Activated CD8-positive, alpha-beta T cell treated with anti-CD3 and anti-CD28 coated beads, Interleukin-2, amount 10 ng/mL, durations not matched to agents 7 days and 5 days (primary cell): Measurements from ENCODE around the gene GSTT2B. TPM values are rescaled to one million over a fixed set of nuclear protein-coding genes. Genes with fewer than 3 reads are reported as not detected.
"Not testable (repeated sequence)": the region's sequence is repeated elsewhere in the genome, so short reads cannot be mapped to it uniquely, and the experiment has no call there.

Source experiments
- ATAC-seq: fragments of 150-1000 bp; cut with Tn5 transposase; one replicate; pipeline ENCODE4 v1.10.0; 2021; ENCODE audit warnings: moderate library complexity
- CTCF ChIA-PET: fragments of 350-600 bp; sonication (Branson Sonifier 250); formaldehyde crosslinking; loops from one replicate; lab custom pipeline; 2021; ENCODE audit warnings: antibody characterized with exemption; lab: Charles Lee
- POLR2A ChIA-PET: fragments of 350-600 bp; sonication (Branson Sonifier 250); formaldehyde crosslinking; loops from one replicate; lab custom pipeline; 2021; ENCODE audit warnings: antibody characterized with exemption; lab: Charles Lee
- DNase-seq: peaks from one replicate; pipeline ENCODE4 v3.0.0-alpha.2; 2020
- H3K27ac Mint-ChIP-seq: one replicate; pipeline ENCODE4 v1.8.0; 2021; ENCODE audit warnings: mild to moderate bottlenecking, mixed read lengths
- H3K27me3 Mint-ChIP-seq: one replicate; pipeline ENCODE4 v1.8.0; 2021; ENCODE audit warnings: low read depth, mixed read lengths
- H3K36me3 Mint-ChIP-seq: one replicate; pipeline ENCODE4 v1.8.0; 2021; ENCODE audit warnings: low read depth, mixed read lengths
- H3K4me1 Mint-ChIP-seq: one replicate; pipeline ENCODE4 v1.8.0; 2021; ENCODE audit warnings: low read depth, mixed read lengths
- H3K4me3 Mint-ChIP-seq: one replicate; pipeline ENCODE4 v1.8.0; 2021; ENCODE audit warnings: mild to moderate bottlenecking, mixed read lengths
- H3K9me3 Mint-ChIP-seq: one replicate; pipeline ENCODE4 v1.8.0; 2022; ENCODE audit warnings: mixed read lengths; ENCODE audit not compliant: insufficient read depth
- total RNA-seq, 2 experiments: library from RNA; stranded (reverse); gene quantifications; one replicate each; pipeline ENCODE4 v1.2.3, GENCODE V29; 2021

Gene GSTT2B
- total RNA-seq, 2 experiments from 2014 or later, result not detected

- H3K4me3 Mint-ChIP-seq, H3K27me3 Mint-ChIP-seq, H3K27ac Mint-ChIP-seq, H3K9me3 Mint-ChIP-seq, DNase-seq, CTCF ChIA-PET, H3K36me3 Mint-ChIP-seq, POLR2A ChIA-PET, H3K4me1 Mint-ChIP-seq: not testable (repeated sequence)
- peak; percentile 46 for ATAC-seq
Observed at GRCh38 chr22:23979557-23980240, 18.7 kb upstream of the GSTT2B start, which contains the start of gene GSTT2. GSTT2 (plus strand) TSS chr22:23980134.

- H3K27me3 Mint-ChIP-seq, H3K36me3 Mint-ChIP-seq, H3K9me3 Mint-ChIP-seq, H3K27ac Mint-ChIP-seq, ATAC-seq, H3K4me1 Mint-ChIP-seq, CTCF ChIA-PET, DNase-seq, POLR2A ChIA-PET, H3K4me3 Mint-ChIP-seq: not testable (repeated sequence)
Observed at GRCh38 chr22:23977304-23977703, 16.3 kb upstream of the GSTT2B start.

GRCh38 chr22:23974836-23975352 lies 13.9 kb upstream of the GSTT2B start:
- DNase-seq, H3K9me3 Mint-ChIP-seq, POLR2A ChIA-PET, CTCF ChIA-PET, H3K4me1 Mint-ChIP-seq, H3K27ac Mint-ChIP-seq, H3K27me3 Mint-ChIP-seq, H3K4me3 Mint-ChIP-seq: not testable (repeated sequence)
- peak; percentile 43 for ATAC-seq
- H3K36me3 Mint-ChIP-seq, result peaks cover 21% of the 10 kb centered on the region

- POLR2A ChIA-PET, H3K4me3 Mint-ChIP-seq, H3K27me3 Mint-ChIP-seq, H3K4me1 Mint-ChIP-seq, H3K27ac Mint-ChIP-seq, H3K9me3 Mint-ChIP-seq, CTCF ChIA-PET, DNase-seq: not testable (repeated sequence)
- peaks cover 27% of the 10 kb centered on the region for H3K36me3 Mint-ChIP-seq
- ATAC-seq, result peak; percentile 99
Observed at GRCh38 chr22:23974345-23974744, 13.3 kb upstream of the GSTT2B start, which contains the start of gene DDT. DDT (minus strand) TSS chr22:23974441; CDS start chr22:23974414, 27 bp downstream.

GRCh38 chr22:23971927-23972326 lies 10.9 kb upstream of the GSTT2B start:
- Mint-ChIP-seq H3K36me3 (peaks cover 31% of the 10 kb centered on the region), H3K4me3 (peak overlapping the region; percentile 28)
- H3K9me3 Mint-ChIP-seq, H3K27me3 Mint-ChIP-seq, DNase-seq, H3K27ac Mint-ChIP-seq, ATAC-seq, CTCF ChIA-PET, POLR2A ChIA-PET, H3K4me1 Mint-ChIP-seq: not testable (repeated sequence)

- no peak overlapping the region for H3K4me3 Mint-ChIP-seq
Observed at GRCh38 chr22:23970816-23971486, 10.0 kb upstream of the GSTT2B start.

GRCh38 chr22:23970201-23970641 lies 9.2 kb upstream of the GSTT2B start:
- Mint-ChIP-seq H3K9me3 (no peaks in the 10 kb centered on the region), H3K27ac (peak overlapping the region; percentile 1), H3K4me1 (peaks cover 9% of the 10 kb centered on the region), H3K27me3 (no peaks in the 10 kb centered on the region), H3K4me3 (no peak overlapping the region), H3K36me3 (peaks cover 31% of the 10 kb centered on the region)
- DNase-seq (no peak), ATAC-seq (no peak)
- POLR2A ChIA-PET, result no interaction called here
- CTCF ChIA-PET, result no interaction called here

More at GRCh38 chr22:23970816-23971486, 10.0 kb upstream of the GSTT2B start:
- ATAC-seq (no peak), DNase-seq (no peak)
- H3K36me3 Mint-ChIP-seq, result peaks cover 31% of the 10 kb centered on the region
- ChIA-PET POLR2A (interaction anchor here (0.7 to 1.0 kb wide), 2 partner anchors 76 to 100 kb away, joined by 3 read pairs; partner anchors contain the start of gene MIF), CTCF (no interaction called here)
- H3K27ac Mint-ChIP-seq, result no peak overlapping the region
- no peaks in the 10 kb centered on the region for H3K9me3 Mint-ChIP-seq
- H3K27me3 Mint-ChIP-seq, result no peaks in the 10 kb centered on the region
- H3K4me1 Mint-ChIP-seq, result peaks cover 9% of the 10 kb centered on the region

- ATAC-seq (no peak), DNase-seq (no peak)
- Mint-ChIP-seq H3K27ac (no peak overlapping the region), H3K9me3 (no peaks in the 10 kb centered on the region), H3K4me3 (no peak overlapping the region), H3K4me1 (peaks cover 9% of the 10 kb centered on the region), H3K27me3 (no peaks in the 10 kb centered on the region), H3K36me3 (peaks cover 31% of the 10 kb centered on the region)
- ChIA-PET CTCF (no interaction called here), POLR2A (no interaction called here)
Observed at GRCh38 chr22:23969071-23969470, 8.1 kb upstream of the GSTT2B start.

- H3K4me1 Mint-ChIP-seq, H3K4me3 Mint-ChIP-seq, H3K27ac Mint-ChIP-seq, H3K27me3 Mint-ChIP-seq, H3K9me3 Mint-ChIP-seq, DNase-seq, POLR2A ChIA-PET, CTCF ChIA-PET: not testable (repeated sequence)
- ATAC-seq, result peak; percentile 100
- peaks cover 26% of the 10 kb centered on the region for H3K36me3 Mint-ChIP-seq
Observed at GRCh38 chr22:23966568-23966967, 5.6 kb upstream of the GSTT2B start, which contains the start of gene DDTL. DDTL (plus strand) TSS chr22:23966888; CDS start chr22:23966915, 27 bp downstream.

GRCh38 chr22:23966094-23966493 lies 5.1 kb upstream of the GSTT2B start:
- H3K9me3 Mint-ChIP-seq, CTCF ChIA-PET, H3K4me1 Mint-ChIP-seq, H3K4me3 Mint-ChIP-seq, H3K27me3 Mint-ChIP-seq, H3K27ac Mint-ChIP-seq, DNase-seq, POLR2A ChIA-PET: not testable (repeated sequence)
- H3K36me3 Mint-ChIP-seq, result peaks cover 22% of the 10 kb centered on the region
- ATAC-seq, result peak; percentile 41

- H3K4me1 Mint-ChIP-seq, H3K27ac Mint-ChIP-seq, H3K36me3 Mint-ChIP-seq, H3K9me3 Mint-ChIP-seq, H3K27me3 Mint-ChIP-seq, H3K4me3 Mint-ChIP-seq, POLR2A ChIA-PET: not testable (repeated sequence)
- ATAC-seq, result peak; percentile 93
- peak; percentile 88 for DNase-seq
- CTCF ChIA-PET, result interaction anchor here (0.6 to 0.7 kb wide), 2 partner anchors 124 to 219 kb away, joined by 3 to 5 read pairs; no protein-coding TSS in a partner anchor
Observed at GRCh38 chr22:23956301-23956900, 4.6 kb downstream of the GSTT2B start.
